Loucy (cell line): ENCODE data around the gene QRFPR.

Source experiments
- CTCF ChIP-seq: fragments of 200-600 bp; sonication (generic); conservative IDR thresholded peaks from 2 replicates; pipeline ENCODE4 v1.5.1; 2014; ENCODE audit warnings: mild to moderate bottlenecking, antibody characterized with exemption, low read length
- EZH2phosphoT487 ChIP-seq: fragments of 200-600 bp; IDR thresholded peaks from 2 replicates; pipeline ENCODE4 v1.6.1; 2018; ENCODE audit warnings: antibody characterized with exemption, mild to moderate bottlenecking, moderate library complexity, borderline replicate concordance

GRCh38 chr4:121379276-121379675, 1.5 kb downstream of the QRFPR start:
- TF ChIP-seq CTCF (no peak), EZH2phosphoT487 (no peak)
